T-helper 2 cell treated with Interferon-gamma antibody and Interleukin-4, amounts not matched to agents 5 μg/mL and 100 μg/mL, for 36 hours (primary cell): ENCODE measurements around the gene CTSZ.

ENCODE experiments used
- DNase-seq: peaks from one replicate; pipeline ENCODE4 v3.0.0; 2021; ENCODE audit warnings: low spot score
- H3K27ac Mint-ChIP-seq: one replicate; pipeline ENCODE4 v1.8.0; 2021; ENCODE audit warnings: mild to moderate bottlenecking, mixed read lengths
- H3K27me3 Mint-ChIP-seq: one replicate; pipeline ENCODE4 v1.8.0; 2021; ENCODE audit warnings: low read depth, mixed read lengths
- H3K36me3 Mint-ChIP-seq: one replicate; pipeline ENCODE4 v1.8.0; 2021; ENCODE audit warnings: low read depth, mixed read lengths
- H3K4me1 Mint-ChIP-seq: one replicate; pipeline ENCODE4 v1.8.0; 2021; ENCODE audit warnings: low read depth, mixed read lengths
- H3K4me3 Mint-ChIP-seq: one replicate; pipeline ENCODE4 v1.8.0; 2022; ENCODE audit warnings: mild to moderate bottlenecking, moderate library complexity, mixed read lengths
- H3K9me3 Mint-ChIP-seq: one replicate; pipeline ENCODE4 v1.8.0; 2021; ENCODE audit warnings: mixed read lengths

Gene CTSZ

DNA sequence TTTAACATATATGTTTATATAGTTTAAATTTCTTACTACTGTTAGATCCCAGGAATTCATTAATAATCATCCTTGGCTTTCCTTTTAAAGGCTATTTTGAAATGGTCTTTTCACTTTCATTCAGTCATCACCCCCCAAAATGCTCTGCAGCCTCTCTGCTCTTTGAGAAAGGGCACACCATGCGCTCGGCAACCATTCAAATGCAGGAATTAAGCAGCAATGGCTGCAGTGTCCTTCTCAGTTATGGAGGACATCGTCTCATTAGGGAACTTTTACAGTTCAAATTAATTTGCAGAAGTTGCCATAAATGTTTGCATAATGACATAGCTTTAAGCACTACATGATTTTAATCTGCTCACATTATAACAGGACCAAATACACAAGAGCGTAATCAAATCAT, 18.5 kb upstream of the CTSZ start:
- peaks cover 39% of the 10 kb centered on the region for H3K4me1 Mint-ChIP-seq
- no peak overlapping the region for H3K4me3 Mint-ChIP-seq
- H3K27ac Mint-ChIP-seq = no peak overlapping the region
- no peaks in the 10 kb centered on the region for H3K27me3 Mint-ChIP-seq
- no peaks in the 10 kb centered on the region for H3K9me3 Mint-ChIP-seq
- H3K36me3 Mint-ChIP-seq = peaks cover 71% of the 10 kb centered on the region
- DNase-seq = no peak

DNA sequence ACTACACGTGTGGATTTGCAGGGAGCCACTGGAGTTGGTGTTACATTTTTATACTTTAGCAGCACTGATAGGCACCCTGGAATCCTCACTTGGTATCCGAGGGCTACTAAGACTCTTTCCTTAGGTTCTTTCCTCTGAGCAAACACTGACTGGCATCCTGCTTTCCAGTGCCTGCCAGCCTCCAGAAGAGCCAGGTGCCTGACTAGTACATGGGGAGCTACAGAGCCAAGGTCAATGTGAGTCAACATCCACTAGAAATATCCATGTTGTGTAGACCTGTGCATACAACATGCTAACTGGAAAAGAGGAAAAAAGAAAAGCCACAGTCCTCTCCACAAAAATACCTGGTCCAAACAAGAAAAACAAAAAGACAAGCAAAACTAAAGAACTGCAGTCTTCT, 18.0 kb upstream of the CTSZ start:
- Mint-ChIP-seq H3K36me3 (peaks cover 67% of the 10 kb centered on the region), H3K4me1 (peaks cover 35% of the 10 kb centered on the region)

DNA sequence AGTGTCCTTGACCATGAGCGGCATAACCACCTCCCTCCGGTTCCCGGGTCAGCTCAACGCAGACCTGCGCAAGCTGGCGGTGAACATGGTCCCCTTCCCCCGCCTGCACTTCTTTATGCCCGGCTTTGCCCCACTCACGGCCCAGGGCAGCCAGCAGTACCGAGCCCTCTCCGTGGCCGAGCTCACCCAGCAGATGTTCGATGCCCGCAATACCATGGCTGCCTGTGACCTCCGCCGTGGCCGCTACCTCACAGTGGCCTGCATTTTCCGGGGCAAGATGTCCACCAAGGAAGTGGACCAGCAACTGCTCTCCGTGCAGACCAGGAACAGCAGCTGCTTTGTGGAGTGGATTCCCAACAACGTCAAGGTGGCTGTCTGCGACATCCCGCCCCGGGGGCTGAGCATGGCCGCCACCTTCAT, 17.1 kb upstream of the CTSZ start:
- no peaks in the 10 kb centered on the region for H3K9me3 Mint-ChIP-seq
- H3K27ac Mint-ChIP-seq = no peak overlapping the region
- peaks cover 57% of the 10 kb centered on the region for H3K36me3 Mint-ChIP-seq
- DNase-seq = no peak
- H3K4me3 Mint-ChIP-seq = no peak overlapping the region
- H3K27me3 Mint-ChIP-seq = no peaks in the 10 kb centered on the region
- H3K4me1 Mint-ChIP-seq = peaks cover 28% of the 10 kb centered on the region

More for the DNA sequence above, 18.0 kb upstream of the CTSZ start:
- no peak overlapping the region for H3K27ac Mint-ChIP-seq
- no peak overlapping the region for H3K4me3 Mint-ChIP-seq
- no peaks in the 10 kb centered on the region for H3K9me3 Mint-ChIP-seq
- H3K27me3 Mint-ChIP-seq = no peaks in the 10 kb centered on the region
- DNase-seq = no peak

DNA sequence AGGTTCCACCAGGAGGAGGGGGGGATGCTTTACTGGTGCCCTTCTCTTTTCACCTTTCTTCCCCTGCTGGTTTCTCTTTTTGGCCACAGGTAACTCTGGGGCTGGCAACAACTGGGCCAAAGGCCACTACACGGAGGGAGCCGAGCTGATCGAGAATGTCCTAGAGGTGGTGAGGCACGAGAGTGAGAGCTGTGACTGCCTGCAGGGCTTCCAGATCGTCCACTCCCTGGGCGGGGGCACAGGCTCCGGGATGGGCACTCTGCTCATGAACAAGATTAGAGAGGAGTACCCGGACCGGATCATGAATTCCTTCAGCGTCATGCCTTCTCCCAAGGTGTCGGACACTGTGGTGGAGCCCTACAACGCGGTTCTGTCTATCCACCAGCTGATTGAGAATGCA, 16.6 kb upstream of the CTSZ start:
- no peaks in the 10 kb centered on the region for H3K9me3 Mint-ChIP-seq
- DNase-seq = no peak
- peaks cover 52% of the 10 kb centered on the region for H3K36me3 Mint-ChIP-seq
- H3K4me1 Mint-ChIP-seq = peaks cover 23% of the 10 kb centered on the region
- H3K27me3 Mint-ChIP-seq = no peaks in the 10 kb centered on the region
- H3K27ac Mint-ChIP-seq = no peak overlapping the region
- no peak overlapping the region for H3K4me3 Mint-ChIP-seq

DNA sequence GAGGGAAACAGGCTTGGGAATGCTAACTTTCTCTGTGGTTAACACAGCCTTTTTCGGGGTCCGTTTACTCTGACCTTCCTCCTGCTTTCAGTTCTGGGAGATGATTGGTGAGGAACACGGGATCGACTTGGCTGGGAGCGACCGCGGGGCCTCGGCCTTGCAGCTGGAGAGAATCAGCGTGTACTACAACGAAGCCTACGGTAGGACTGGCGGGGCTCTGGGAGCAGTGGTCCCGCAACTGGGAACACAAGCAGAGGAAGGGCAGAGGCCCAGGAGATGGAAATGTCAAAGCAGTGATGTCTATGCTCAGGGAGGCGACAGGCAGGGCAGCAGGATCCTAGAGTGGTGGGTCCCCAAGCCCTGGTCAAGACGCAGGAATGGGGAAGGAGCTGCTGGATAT, 15.7 kb upstream of the CTSZ start:
- H3K27me3 Mint-ChIP-seq = no peaks in the 10 kb centered on the region
- H3K4me1 Mint-ChIP-seq = peaks cover 15% of the 10 kb centered on the region
- H3K36me3 Mint-ChIP-seq = peaks cover 45% of the 10 kb centered on the region
- H3K4me3 Mint-ChIP-seq = no peak overlapping the region
- H3K9me3 Mint-ChIP-seq = no peaks in the 10 kb centered on the region
- no peak for DNase-seq
- H3K27ac Mint-ChIP-seq = no peak overlapping the region

DNA sequence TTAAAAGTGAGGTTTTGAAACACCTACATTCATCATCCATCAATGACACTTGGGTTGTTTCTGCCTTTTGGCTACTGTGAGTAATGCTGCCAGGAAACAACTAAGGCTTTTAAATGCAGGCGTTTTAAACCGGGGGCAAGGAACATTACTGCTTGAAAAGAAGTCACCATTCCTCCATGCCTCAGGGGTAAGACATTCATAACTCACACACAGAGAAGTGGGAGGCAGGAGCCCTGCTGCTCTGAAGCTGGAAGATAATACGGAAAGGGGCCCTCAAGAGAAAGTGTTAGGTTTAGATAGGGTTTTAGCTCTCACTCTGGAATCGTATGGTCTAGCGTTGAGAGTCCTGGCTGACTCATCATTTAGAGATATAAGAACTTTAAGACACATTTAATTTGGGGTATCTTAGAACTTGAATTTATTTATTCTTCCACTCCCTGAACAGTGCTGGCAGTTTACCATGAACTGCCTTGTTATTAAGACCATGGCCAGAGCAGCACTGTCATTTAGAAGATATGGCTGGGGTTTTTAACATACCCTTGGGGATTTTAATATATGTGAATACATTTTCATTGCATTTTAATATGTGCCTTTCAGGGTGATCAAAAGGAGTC, 14.0 kb upstream of the CTSZ start:
- no peak for DNase-seq
- Mint-ChIP-seq H3K36me3 (peaks cover 29% of the 10 kb centered on the region), H3K27ac (no peak overlapping the region), H3K4me1 (peaks cover 16% of the 10 kb centered on the region), H3K4me3 (no peak overlapping the region), H3K27me3 (no peaks in the 10 kb centered on the region), H3K9me3 (no peaks in the 10 kb centered on the region)

DNA sequence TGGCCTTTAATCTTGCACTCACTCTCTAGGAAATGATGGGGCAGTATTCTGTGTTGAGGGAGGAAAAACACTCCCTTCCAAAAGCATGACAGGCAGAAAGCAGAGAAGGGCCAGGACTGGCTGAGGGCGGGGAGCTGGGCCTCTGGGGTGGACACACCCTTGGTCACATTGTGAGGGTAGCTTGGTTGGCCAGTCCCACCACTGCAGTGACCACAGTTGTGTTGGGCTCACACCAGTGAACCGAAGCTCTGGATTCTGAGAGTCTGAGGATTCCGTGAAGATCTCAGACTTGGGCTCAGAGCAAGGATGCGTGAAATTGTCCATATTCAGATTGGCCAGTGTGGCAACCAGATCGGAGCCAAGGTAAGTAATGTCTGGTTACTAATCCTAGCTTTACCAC, 12.2 kb upstream of the CTSZ start, which contains the start of gene TUBB1:
TUBB1 (plus strand) TSS at position 213 of the 400 bp plus-strand sequence; CDS start at position 307, 94 bp downstream.
- no peak within 1 kb of the TSS for H3K4me3 Mint-ChIP-seq
- DNase-seq = no peak
- peaks cover 20% of the 10 kb centered on the region for H3K4me1 Mint-ChIP-seq
- H3K27me3 Mint-ChIP-seq = no peaks in the 10 kb centered on the region
- no peak within 1 kb of the TSS for H3K27ac Mint-ChIP-seq
- H3K9me3 Mint-ChIP-seq = no peaks in the 10 kb centered on the region
- peaks cover 19% of the 10 kb centered on the region for H3K36me3 Mint-ChIP-seq

DNA sequence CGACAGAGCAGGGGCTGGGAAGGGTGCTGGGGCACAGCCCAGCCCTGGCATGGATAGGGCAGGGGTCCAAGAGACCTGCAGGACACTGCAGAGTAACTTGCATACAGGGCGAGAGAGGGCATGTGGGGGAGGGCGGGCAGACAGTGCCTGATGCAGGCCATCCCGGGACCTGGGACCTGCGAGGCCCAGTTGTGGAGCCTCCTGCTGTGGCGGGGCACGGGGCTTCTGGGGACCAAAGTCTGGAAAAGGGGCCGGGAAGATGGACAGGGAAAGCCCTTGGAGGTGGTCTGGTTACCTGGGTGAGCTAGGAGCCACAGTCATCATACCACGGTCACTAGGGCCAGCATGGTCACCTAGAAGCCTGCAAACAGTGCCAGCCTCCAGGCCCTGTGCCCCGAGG, 11.8 kb upstream of the CTSZ start:
- no peak for DNase-seq
- no peak overlapping the region for H3K27ac Mint-ChIP-seq
- H3K9me3 Mint-ChIP-seq = no peaks in the 10 kb centered on the region

DNA sequence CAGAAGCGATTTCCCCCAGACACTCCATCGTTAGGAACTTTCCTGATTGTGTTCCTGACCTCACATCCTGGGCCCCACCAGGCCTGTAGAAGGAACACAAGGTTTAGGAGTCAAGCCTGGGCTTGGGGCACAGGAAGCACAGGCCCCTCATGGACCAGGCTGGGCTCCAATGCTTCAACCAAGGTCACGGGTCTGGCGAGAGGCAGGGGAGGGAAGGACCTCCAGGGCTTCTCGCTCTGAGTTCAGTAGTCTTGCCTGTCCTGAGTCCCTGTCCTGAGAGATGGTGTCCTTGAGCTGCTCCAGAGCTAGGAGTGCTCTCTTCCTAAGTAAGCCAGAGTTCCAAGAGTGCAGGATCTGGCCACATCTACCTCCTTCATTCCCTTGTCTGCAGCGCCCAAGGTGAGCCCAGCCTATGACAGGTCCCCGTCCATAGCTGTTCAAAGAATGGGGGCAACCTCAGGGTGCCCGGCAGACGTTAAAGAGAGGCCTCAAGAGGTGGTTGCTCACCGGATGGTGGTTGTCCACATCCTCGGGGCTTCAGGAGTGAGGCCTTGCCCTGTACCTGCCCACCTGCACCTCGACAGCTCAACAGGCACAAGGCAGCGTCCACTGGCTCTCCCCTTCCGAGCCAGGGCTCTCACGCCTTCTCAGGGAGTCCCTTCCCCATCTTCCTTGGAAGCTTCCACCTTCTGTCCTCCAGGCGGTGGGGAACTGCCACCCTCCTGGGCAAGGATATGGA, 10.6 kb upstream of the CTSZ start:
- H3K36me3 Mint-ChIP-seq = peaks cover 5% of the 10 kb centered on the region
- H3K4me1 Mint-ChIP-seq = peaks cover 32% of the 10 kb centered on the region
- no peak overlapping the region for H3K4me3 Mint-ChIP-seq
- no peaks in the 10 kb centered on the region for H3K27me3 Mint-ChIP-seq
- no peaks in the 10 kb centered on the region for H3K9me3 Mint-ChIP-seq
- DNase-seq = no peak
- no peak overlapping the region for H3K27ac Mint-ChIP-seq

More for the DNA sequence above, 11.8 kb upstream of the CTSZ start:
- Mint-ChIP-seq H3K36me3 (peaks cover 15% of the 10 kb centered on the region), H3K27me3 (no peaks in the 10 kb centered on the region), H3K4me3 (no peak overlapping the region), H3K4me1 (peaks cover 24% of the 10 kb centered on the region)

DNA sequence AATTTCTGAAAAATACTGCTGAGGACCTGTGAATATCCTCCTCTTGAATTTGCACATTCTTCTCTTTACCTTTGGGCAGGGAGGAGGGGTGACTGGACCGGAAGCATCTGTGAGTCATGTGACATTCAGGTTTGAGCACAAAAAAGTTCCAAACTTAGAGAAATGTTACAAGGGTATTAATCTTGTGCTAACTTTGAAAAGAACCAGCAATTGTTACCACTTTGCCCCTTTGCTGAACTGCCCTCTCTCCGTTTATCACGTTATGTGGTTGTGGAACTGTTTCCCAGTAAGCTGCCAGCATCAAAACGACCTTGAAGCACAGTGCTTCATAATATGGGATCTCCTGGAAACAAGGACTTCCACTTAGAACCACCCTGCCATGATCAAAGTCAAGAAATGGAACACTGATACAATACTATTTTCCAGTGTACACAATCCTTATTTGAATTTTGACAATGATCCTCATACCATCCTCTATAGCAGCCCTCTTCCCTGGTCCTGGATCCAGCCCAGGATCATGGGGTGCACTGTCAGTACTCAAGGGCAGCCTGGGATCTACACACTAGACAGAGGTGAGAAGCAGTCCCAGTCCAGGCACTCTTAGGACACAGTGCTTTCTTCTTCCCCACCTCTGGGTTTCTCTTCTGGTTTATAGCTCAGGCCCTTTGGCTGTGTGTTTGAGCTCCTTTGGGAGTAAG, 9.9 kb upstream of the CTSZ start:
- Mint-ChIP-seq H3K9me3 (no peaks in the 10 kb centered on the region), H3K4me1 (peaks cover 35% of the 10 kb centered on the region), H3K4me3 (no peak overlapping the region), H3K27ac (no peak overlapping the region), H3K36me3 (no peaks in the 10 kb centered on the region), H3K27me3 (no peaks in the 10 kb centered on the region)
- no peak for DNase-seq

DNA sequence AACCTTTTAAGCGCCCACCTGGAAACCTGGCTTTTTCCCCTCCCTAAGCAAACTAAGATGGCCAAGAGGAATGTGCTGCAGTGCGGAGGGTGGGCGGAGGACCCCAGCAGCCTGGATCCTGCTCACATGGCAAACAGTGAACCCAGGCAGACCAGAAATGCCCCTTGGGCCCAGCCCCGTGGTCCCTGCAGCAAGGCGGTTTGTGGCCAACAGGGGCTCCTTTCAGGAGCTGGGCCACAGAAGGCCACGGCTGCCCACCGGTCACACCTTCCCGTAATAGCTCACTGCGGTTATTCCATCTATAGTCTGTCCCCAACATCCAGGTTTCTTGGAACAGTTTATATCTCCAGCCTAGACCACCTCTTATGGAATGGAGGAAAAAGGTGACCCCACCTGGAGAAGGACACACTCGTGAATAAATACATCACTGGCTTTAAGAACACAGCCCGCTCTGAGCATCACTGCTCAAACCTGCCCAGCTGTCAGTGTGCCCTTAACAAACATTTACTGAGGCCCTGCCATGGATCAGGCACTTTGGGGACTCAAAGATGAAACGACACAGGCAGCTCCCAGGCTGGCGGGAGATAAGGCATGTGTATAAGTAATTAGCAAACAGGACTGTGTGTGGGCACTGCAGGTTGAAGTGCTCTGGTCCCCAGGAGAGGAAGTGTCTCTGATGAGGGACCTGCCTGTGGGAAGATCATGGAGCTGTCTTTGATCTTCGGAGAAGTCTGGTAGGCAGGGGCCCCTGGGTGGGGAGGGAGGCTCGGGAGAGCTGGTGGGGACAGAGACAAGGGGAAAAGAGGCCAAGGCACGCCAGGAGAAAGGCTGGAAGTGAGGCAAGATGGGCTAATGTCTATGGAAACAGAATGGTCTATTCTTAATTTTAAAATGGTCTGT, 9.0 kb upstream of the CTSZ start:
- Mint-ChIP-seq H3K27me3 (no peaks in the 10 kb centered on the region), H3K4me3 (peak overlapping the region; percentile 38), H3K9me3 (no peaks in the 10 kb centered on the region), H3K4me1 (peaks cover 43% of the 10 kb centered on the region), H3K36me3 (no peaks in the 10 kb centered on the region), H3K27ac (peak overlapping the region; percentile 17)
- DNase-seq = no peak

DNA sequence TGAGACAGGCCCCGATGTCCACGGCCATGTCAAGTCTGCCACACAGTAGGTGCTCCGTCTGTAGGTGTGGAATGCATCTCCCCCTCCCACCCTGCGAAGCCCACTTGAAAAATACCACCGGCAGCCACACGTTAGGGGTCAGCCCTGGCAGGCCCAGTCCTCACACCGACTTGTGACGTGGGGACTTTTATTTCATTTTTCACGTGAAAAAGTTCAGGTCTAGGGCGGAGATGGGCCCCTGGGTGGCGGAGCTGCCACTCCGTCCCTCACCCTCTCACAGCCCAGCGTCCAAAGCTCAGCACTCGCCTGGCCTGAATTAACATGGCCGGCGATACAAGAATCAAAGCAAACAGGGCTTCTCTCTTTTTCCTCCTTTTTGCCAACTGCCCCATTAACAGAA, 8.4 kb upstream of the CTSZ start:
- H3K36me3 Mint-ChIP-seq = no peaks in the 10 kb centered on the region
- peaks cover 45% of the 10 kb centered on the region for H3K4me1 Mint-ChIP-seq
- H3K27ac Mint-ChIP-seq = no peak overlapping the region
- DNase-seq = no peak
- H3K27me3 Mint-ChIP-seq = no peaks in the 10 kb centered on the region
- no peak overlapping the region for H3K4me3 Mint-ChIP-seq
- H3K9me3 Mint-ChIP-seq = no peaks in the 10 kb centered on the region

DNA sequence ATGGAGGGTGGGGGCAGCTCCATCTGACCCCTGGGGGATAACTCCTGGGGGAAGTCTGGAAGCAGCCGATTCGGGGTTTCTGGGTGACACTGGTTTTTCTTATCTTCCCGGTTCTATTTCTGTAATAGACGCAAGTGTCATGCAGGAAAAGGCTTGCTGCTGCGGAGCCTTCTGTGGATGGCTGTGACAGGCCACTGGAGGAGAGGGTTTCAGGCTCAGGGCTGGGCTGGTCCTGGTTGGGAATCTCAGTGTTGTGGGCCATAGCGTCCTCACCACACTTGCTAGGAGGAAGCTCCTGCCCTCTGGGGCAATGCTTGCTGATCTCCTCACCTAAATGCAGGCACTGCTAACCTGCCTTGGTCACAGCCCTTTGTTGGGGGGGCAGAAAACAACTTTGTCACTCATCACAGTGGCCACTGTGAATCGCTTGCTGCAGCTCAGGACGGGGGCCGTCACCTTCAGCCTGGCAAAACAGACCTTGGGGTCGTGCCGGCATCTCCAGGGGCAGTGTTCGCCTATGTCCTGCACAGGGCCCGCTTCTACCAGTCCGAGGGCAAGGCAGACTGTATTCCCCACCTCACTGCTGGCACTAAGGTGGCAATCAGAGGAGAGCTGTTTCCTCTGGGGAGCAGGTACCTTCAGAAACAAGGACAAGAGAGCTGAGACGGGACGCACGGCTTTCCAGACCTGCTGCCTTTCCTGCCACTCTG, 7.8 kb upstream of the CTSZ start:
- no peaks in the 10 kb centered on the region for H3K9me3 Mint-ChIP-seq
- no peak for DNase-seq
- H3K4me1 Mint-ChIP-seq = peaks cover 50% of the 10 kb centered on the region
- H3K36me3 Mint-ChIP-seq = no peaks in the 10 kb centered on the region
- peak overlapping the region; percentile 30 for H3K4me3 Mint-ChIP-seq
- H3K27ac Mint-ChIP-seq = no peak overlapping the region
- H3K27me3 Mint-ChIP-seq = no peaks in the 10 kb centered on the region
